Fibroblast of villous mesenchyme (primary cell): ENCODE data around the gene TMA7. TPM values are rescaled to one million over a fixed set of nuclear protein-coding genes. Genes with fewer than 3 reads are reported as not detected.

Experiments used
- DNase-seq: peaks from one replicate; pipeline ENCODE4 v3.0.0-alpha.2; 2010; ENCODE audit warnings: low read depth
- H3K4me3 ChIP-seq: 2 replicates; pipeline ENCODE4 v1.5.1; 2011; ENCODE audit warnings: low read depth, mild to moderate bottlenecking, low read length
- CTCF ChIP-seq: IDR thresholded peaks from 2 replicates; pipeline ENCODE4 v1.5.1; 2012; ENCODE audit warnings: low read depth, mild to moderate bottlenecking, low read length; ENCODE audit not compliant: insufficient read depth
- total RNA-seq: library from RNA; depleted of rRNA; stranded (reverse); fragments of >200 nt; gene quantifications from 2 replicates; pipeline ENCODE4 v1.2.3, GENCODE V29; 2012

The TMA7 gene
- total RNA-seq, 1 donor, result 216 TPM

GRCh38 chr3:48418651-48419050, 21.4 kb upstream of the TMA7 start:
- no peak for TF ChIP-seq CTCF
- H3K4me3 ChIP-seq, result no peak overlapping the region
- no peak for DNase-seq

GRCh38 chr3:48419149-48419548, 20.9 kb upstream of the TMA7 start:
- no peak for TF ChIP-seq CTCF

GRCh38 chr3:48419597-48419996, 20.5 kb upstream of the TMA7 start:
- DNase-seq, result no peak

More at GRCh38 chr3:48419149-48419548, 20.9 kb upstream of the TMA7 start:
- no peak for DNase-seq
- no peak overlapping the region for H3K4me3 ChIP-seq

GRCh38 chr3:48420561-48420960, 19.5 kb upstream of the TMA7 start:
- no peak overlapping the region for H3K4me3 ChIP-seq
- no peak for DNase-seq
- no peak for TF ChIP-seq CTCF

More at GRCh38 chr3:48419597-48419996, 20.5 kb upstream of the TMA7 start:
- TF ChIP-seq CTCF, result no peak
- H3K4me3 ChIP-seq, result no peak overlapping the region

GRCh38 chr3:48422272-48422671, 17.8 kb upstream of the TMA7 start:
- TF ChIP-seq CTCF, result no peak
- DNase-seq, result no peak

GRCh38 chr3:48422681-48423080, 17.4 kb upstream of the TMA7 start:
- H3K4me3 ChIP-seq, result no peak overlapping the region
- no peak for DNase-seq
- no peak for TF ChIP-seq CTCF

More at GRCh38 chr3:48422272-48422671, 17.8 kb upstream of the TMA7 start:
- H3K4me3 ChIP-seq, result no peak overlapping the region

GRCh38 chr3:48423241-48423882, 16.7 kb upstream of the TMA7 start:
- no peak overlapping the region for H3K4me3 ChIP-seq
- DNase-seq, result no peak

More at GRCh38 chr3:48423241-48423882, 16.7 kb upstream of the TMA7 start:
- TF ChIP-seq CTCF, result no peak
